ENCODE results near the gene KRT6A.

Gene KRT6A

GRCh38 chr12:52493172-52493571 is at the start of gene KRT6A:
Gene KRT6A, minus strand, starts transcription at chr12:52493257. Its CDS starts 69 bp downstream, at chr12:52493188.
- TF ChIP-seq CTCF (IDR thresholded peaks at IDR 0.05), result no peak
- no peaks in the 10 kb centered on the region for H3K36me3 ChIP-seq
- H3K4me1 ChIP-seq, result peaks cover 0 to 12% (median 4%) of the 10 kb centered on the region in 4 donors
- intact Hi-C loops (cut with DNase I; ENCODE audit: low total_unique reads), result no loop called here
- H3K27me3 ChIP-seq, result peaks cover 0 to 6% of the 10 kb centered on the region in 2 donors
- H3K9me3 ChIP-seq, result no peaks in the 10 kb centered on the region
- DNase-seq, result no peak
- H3K27ac ChIP-seq, result no peak within 1 kb of the TSS
- H3K4me3 ChIP-seq, result no peak within 1 kb of the TSS

- intact Hi-C loops (cut with DNase I; ENCODE audit: low total_unique reads), result no loop called here
- DNase-seq, result no peak
These were observed 49.1 kb upstream of the KRT6A start for GRCh38 chr12:52542157-52542556.

GRCh38 chr12:52541709-52542108 is 48.7 kb upstream of the KRT6A start:
- TF ChIP-seq CTCF (IDR thresholded peaks at IDR 0.05), result no peak
- no peak overlapping the region for H3K4me3 ChIP-seq
- H3K4me1 ChIP-seq, result peaks cover 0 to 36% (median 14%) of the 10 kb centered on the region in 4 donors
- intact Hi-C loops (cut with DNase I; ENCODE audit: low total_unique reads), result no loop called here
- H3K36me3 ChIP-seq, result no peaks in the 10 kb centered on the region
- DNase-seq, result no peak
- no peaks in the 10 kb centered on the region for H3K9me3 ChIP-seq
- no peak overlapping the region for H3K27ac ChIP-seq
- no peaks in the 10 kb centered on the region for H3K27me3 ChIP-seq

More at GRCh38 chr12:52542157-52542556, 49.1 kb upstream of the KRT6A start:
- H3K4me1 ChIP-seq, result peaks cover 0 to 36% (median 14%) of the 10 kb centered on the region in 4 donors
- no peak overlapping the region for H3K4me3 ChIP-seq
- H3K27ac ChIP-seq, result no peak overlapping the region
- no peaks in the 10 kb centered on the region for H3K27me3 ChIP-seq
- TF ChIP-seq CTCF (IDR thresholded peaks at IDR 0.05), result no peak
- no peaks in the 10 kb centered on the region for H3K36me3 ChIP-seq
- no peaks in the 10 kb centered on the region for H3K9me3 ChIP-seq

GRCh38 chr12:52540531-52540930 is 47.5 kb upstream of the KRT6A start:
- TF ChIP-seq CTCF (IDR thresholded peaks at IDR 0.05), result no peak
- Histone ChIP-seq H3K27ac (no peak overlapping the region), H3K27me3 (no peaks in the 10 kb centered on the region), H3K9me3 (no peaks in the 10 kb centered on the region), H3K36me3 (no peaks in the 10 kb centered on the region), H3K4me1 (peaks cover 0 to 36% (median 14%) of the 10 kb centered on the region in 4 donors), H3K4me3 (no peak overlapping the region)
- DNase-seq, result no peak
- intact Hi-C loops (cut with DNase I; ENCODE audit: low total_unique reads), result no loop called here

GRCh38 chr12:52539821-52540173 is 46.7 kb upstream of the KRT6A start:
- Histone ChIP-seq H3K4me1 (peaks cover 0 to 30% (median 9%) of the 10 kb centered on the region in 4 donors), H3K36me3 (no peaks in the 10 kb centered on the region), H3K27ac (no peak overlapping the region), H3K27me3 (no peaks in the 10 kb centered on the region), H3K4me3 (no peak overlapping the region), H3K9me3 (no peaks in the 10 kb centered on the region)
- no peak for TF ChIP-seq CTCF (IDR thresholded peaks at IDR 0.05)
- intact Hi-C loops (cut with DNase I; ENCODE audit: low total_unique reads), result no loop called here
- no peak for DNase-seq

Measured in tibial artery (tissue), 4 donors.